Psoas muscle (tissue), 8 donors: ENCODE data around the gene MRNIP. TPM values are rescaled to one million over a fixed set of nuclear protein-coding genes. Genes with fewer than 3 reads are reported as not detected.

Source experiments
- ATAC-seq, 4 donors: fragments of 200-7000 bp; cut with Tn5 transposase; one replicate each; pipeline ENCODE4 v1.9.1; 2020; ENCODE audit warnings: moderate library complexity in 3 of 4, mild to moderate bottlenecking in 2 of 4
- DNase-seq, 2 donors: peaks; one replicate each; pipeline ENCODE4 v3.0.0-alpha.2; 2020
- H3K27ac ChIP-seq: fragments of 200-600 bp; one replicate; pipeline ENCODE4 v1.8.0; 2022
- H3K27me3 ChIP-seq, 3 donors: fragments of 200-600 bp in 1 of 3; one replicate each; pipeline versions ENCODE4 v1.6.1 to v1.8.0; 2013 to 2022; ENCODE audit warnings: low read length in 2 of 3, mild to moderate bottlenecking in 2 of 3, moderate library complexity in 1 of 3; ENCODE audit not compliant: insufficient read depth in 3 of 3
- H3K36me3 ChIP-seq, 2 donors: fragments of 200-600 bp in 1 of 2; one replicate each; pipeline versions ENCODE4 v1.6.1 to v1.8.0; 2013 to 2022; ENCODE audit warnings: low read depth in 1 of 2, mild to moderate bottlenecking in 1 of 2, moderate library complexity in 1 of 2; ENCODE audit not compliant: insufficient read depth in 1 of 2
- H3K4me1 ChIP-seq: fragments of 200-600 bp; one replicate; pipeline ENCODE4 v1.8.0; 2022
- H3K4me3 ChIP-seq: fragments of 200-600 bp; one replicate; pipeline ENCODE4 v1.8.0; 2022; ENCODE audit warnings: mild to moderate bottlenecking
- H3K9me3 ChIP-seq: fragments of 200-600 bp; one replicate; pipeline ENCODE4 v1.8.0; 2022
- CTCF ChIP-seq: fragments of 200-600 bp; IDR thresholded peaks from one replicate; pipeline ENCODE4 v1.8.0; 2022; ENCODE audit warnings: antibody characterized with exemption
- WGBS, 3 donors: extraction: QIAGEN DNeasy Blood & Tissue Kit; methylation state at CpG; one replicate each; pipeline versions ENCODE4 v1.1.6 to v1.1.7; 2013; 5-methylcytosine and 5-hydroxymethylcytosine counted together
- intact Hi-C, 2 donors: fragments of 100-400 bp; cut with DNase I; formaldehyde crosslinking; loops; one replicate each; pipeline versions ENCODE4 v1.11.0 to v1.14.2; 2022
- polyA plus RNA-seq, 3 donors: library from polyadenylated mRNA; stranded (reverse); fragments of 200-250 nt; gene quantifications; one replicate each; pipeline ENCODE4 v1.2.3, GENCODE V29; 2013
- total RNA-seq, 4 donors: library from RNA; stranded (reverse); fragmentation: NEBNext Ultra II Directional in 2 of 4; extraction: Animal tissue kit (Norgen Biotek cat#: 25700) in 2 of 4; gene quantifications; one replicate each; pipeline versions ENCODE4 v1.2.1 to v1.2.4, GENCODE V29; 2021 to 2023
- donor health status: healthy with polysubstance abuse.
- donor health status: DM: no; HTN: no; CAD: no; lungs with moderate emphysema.
- donor health status: Bipolar disorder and iron deficiency.
- donor health status: healthy.
- donor health status: DM: yes; HTN: yes; CAD: no.
- donor health status: DM: no; HTN: no; CAD: no.
- donor health status: DM: no; HTN: no; CAD: no.
- donor health status: DM: yes; HTN: yes; CAD: no.

The MRNIP gene
- total and polyA plus RNA-seq, 7 donors, result 2.1 to 30.4 (median 7.9) TPM

DNA sequence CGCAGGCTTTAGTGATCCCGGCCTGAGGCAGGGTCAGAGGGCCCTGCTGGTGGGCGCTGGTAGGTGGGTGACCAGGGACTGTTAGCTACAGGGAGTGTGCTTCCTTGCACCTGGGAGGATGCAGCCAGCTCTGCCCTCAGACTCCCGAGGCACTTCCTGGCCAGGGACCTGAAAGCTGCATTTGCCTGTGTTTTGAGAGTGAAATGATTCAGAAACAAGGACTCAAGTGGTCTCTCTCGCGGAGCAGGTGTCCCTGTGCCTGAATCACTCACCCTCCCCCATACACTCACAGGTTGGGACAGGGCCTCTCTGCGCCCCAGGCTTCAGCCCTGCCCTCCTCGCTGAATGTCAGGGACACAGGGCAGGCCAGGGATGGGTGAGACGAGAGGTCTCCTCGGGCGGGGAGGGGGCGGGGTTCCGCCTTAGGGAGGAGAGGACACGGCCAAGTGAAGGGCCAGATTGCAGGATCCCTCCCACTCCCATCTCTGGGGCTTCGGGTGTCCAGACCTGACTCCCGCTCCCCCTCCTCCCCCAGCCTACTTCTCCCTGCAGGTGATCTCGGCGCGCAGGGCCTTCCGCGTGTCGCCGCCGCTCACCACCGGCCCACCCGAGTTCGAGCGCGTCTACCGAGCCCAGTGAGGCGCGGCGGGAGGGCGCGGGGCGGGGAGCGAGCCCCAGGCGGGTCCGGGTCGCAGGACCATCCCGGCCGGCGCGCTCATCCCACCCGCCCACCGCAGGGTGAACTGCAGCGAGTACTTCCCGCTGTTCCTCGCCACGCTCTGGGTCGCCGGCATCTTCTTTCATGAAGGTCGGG lies 63.4 kb downstream of the MRNIP start:
- Histone ChIP-seq H3K4me3 (peak overlapping the region; percentile 74), H3K4me1 (peaks cover 16% of the 10 kb centered on the region), H3K9me3 (no peaks in the 10 kb centered on the region), H3K36me3 (peaks cover 3 to 41% of the 10 kb centered on the region in 2 donors), H3K27me3 (no peaks in the 10 kb centered on the region), H3K27ac (peak overlapping the region; percentile 78)
- no peak for TF ChIP-seq CTCF
- intact Hi-C loops, result no loop called here
- DNase-seq, result no peak
- ATAC-seq, result peak in 3 of 4 donors; percentile 6 to 16 (median 9)
- WGBS, 3 donors, result 10 to 11% (median 10%) methylated on average over 28 to 53 of the region's 53 CpGs

GRCh38 chr5:179794575-179794974 lies 64.0 kb downstream of the MRNIP start:
- H3K27ac ChIP-seq, result no peak overlapping the region
- peaks cover 16% of the 10 kb centered on the region for H3K4me1 ChIP-seq
- no peaks in the 10 kb centered on the region for H3K9me3 ChIP-seq
- ATAC-seq (no peak), DNase-seq (no peak)
- intact Hi-C loops, result no loop called here
- H3K4me3 ChIP-seq, result peak overlapping the region; percentile 74
- no peaks in the 10 kb centered on the region for H3K27me3 ChIP-seq
- no peak for TF ChIP-seq CTCF
- peaks cover 3 to 34% of the 10 kb centered on the region in 2 donors for H3K36me3 ChIP-seq
- WGBS, 3 donors, result 88 to 100% (median 94%) methylated on average over 3 of the region's 3 CpGs

- 49 to 76% (median 68%) methylated on average over 3 of the region's 3 CpGs for WGBS, 3 donors
- DNase-seq (no peak), ATAC-seq (no peak)
- no peak for TF ChIP-seq CTCF
- H3K27ac ChIP-seq, result no peak overlapping the region
- intact Hi-C loops, result no loop called here
- H3K4me3 ChIP-seq, result peak overlapping the region; percentile 74
- H3K9me3 ChIP-seq, result no peaks in the 10 kb centered on the region
- peaks cover 3 to 30% of the 10 kb centered on the region in 2 donors for H3K36me3 ChIP-seq
- no peaks in the 10 kb centered on the region for H3K27me3 ChIP-seq
- H3K4me1 ChIP-seq, result peaks cover 16% of the 10 kb centered on the region
These were observed 64.4 kb downstream of the MRNIP start for GRCh38 chr5:179794171-179794570.

DNA sequence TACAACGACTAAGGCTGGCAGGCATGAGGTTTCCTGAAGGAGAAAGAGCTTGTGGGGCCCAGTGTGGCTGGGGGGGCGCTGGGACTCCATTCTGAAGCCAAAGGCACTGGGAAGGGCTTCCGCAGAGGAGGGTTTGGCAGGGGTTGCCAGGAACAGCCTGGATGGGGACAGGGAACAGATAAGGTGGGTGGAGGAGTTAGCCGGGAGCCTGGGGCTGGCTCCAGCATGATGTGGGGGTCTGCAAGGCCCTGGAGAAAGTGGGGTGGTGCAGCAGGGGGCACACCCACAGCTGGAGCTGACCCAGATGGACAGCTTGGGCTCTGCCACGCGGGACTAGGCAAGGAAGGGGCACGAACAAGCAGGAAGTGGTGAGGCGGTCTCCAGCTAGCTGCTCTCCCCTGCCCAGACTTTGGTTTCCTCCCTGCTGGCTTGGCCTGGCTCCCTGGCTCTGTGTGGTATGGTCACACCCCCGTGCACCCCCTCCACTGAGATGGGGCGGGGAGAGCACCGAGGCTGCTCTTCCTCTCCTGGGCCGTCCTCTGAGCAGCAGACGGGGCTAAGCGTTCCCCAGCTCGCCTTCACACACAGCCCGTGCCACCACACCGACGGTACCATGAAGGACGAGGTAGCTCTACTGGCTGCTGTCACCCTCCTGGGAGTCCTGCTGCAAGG lies 65.0 kb downstream of the MRNIP start, which contains the start of gene LTC4S:
Gene LTC4S, plus strand, starts transcription at position 519 of the 672 bp plus-strand sequence. Its CDS starts 95 bp downstream, at position 614.
- DNase-seq, result peak; percentile 80 to 86
- peaks cover 3 to 24% of the 10 kb centered on the region in 2 donors for H3K36me3 ChIP-seq
- TF ChIP-seq CTCF, result no peak
- 34 to 49% (median 41%) methylated on average over 17 to 19 of the region's 19 CpGs for WGBS, 3 donors
- H3K4me1 ChIP-seq, result peaks cover 16% of the 10 kb centered on the region
- peak in 2 of 4 donors; percentile 9 to 20 for ATAC-seq
- peak within 1 kb of the TSS; percentile 74 for H3K4me3 ChIP-seq
- H3K27me3 ChIP-seq, result no peaks in the 10 kb centered on the region
- H3K27ac ChIP-seq, result peak within 1 kb of the TSS; percentile 46
- intact Hi-C loops, result no loop called here
- no peaks in the 10 kb centered on the region for H3K9me3 ChIP-seq
